ENCODE data around the gene PAX9. TPM values are rescaled to one million over a fixed set of nuclear protein-coding genes. Genes with fewer than 3 reads are reported as not detected.

The PAX9 gene
- 0.29 and 0.38 TPM in 2 replicates for total RNA-seq (2014; rRNA removed)
- 0.13 TPM for polyA plus RNA-seq (2012)

DNA sequence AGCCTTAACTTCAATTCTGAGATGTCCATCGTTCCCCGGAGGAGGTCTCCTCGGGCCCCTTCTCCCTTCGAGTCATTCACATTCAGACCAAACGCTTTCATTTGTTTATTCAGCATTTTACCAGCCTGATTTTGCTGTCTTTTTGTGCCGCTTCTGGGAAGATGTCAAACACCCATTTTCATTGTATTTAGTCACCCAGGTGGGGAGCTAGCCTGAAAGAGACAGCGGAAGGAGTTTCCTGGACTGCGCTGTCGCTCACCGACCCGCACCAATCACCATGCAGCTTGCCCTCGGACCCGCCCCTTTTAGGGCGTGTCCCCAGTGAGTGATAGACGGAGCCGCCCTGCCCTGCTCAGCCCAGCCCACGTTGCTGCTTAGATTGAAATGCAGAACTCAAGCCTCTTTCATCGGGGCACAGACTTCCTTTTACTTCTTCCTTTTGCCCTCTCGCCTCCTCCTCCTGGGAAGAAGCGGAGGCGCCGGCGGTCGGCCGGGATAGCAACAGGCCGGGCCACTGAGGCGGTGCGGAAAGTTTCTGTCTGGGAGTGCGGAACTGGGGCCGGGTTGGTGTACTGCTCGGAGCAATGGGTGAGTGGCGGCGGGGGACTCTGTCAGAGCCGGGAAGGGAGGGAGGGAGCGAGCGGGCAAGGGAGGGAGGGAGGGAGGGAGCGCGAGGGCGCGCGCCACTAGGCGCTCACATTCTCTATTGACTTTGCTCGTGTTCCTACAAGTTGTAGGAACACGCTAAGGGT is at the start of gene PAX9:
Gene PAX9, plus strand, starts transcription at position 355 of the 752 bp plus-strand sequence. Its CDS starts 230 bp downstream, at position 585.
- DNase-seq (ENCODE audit: low read depth) = peak; percentile 78

DNA sequence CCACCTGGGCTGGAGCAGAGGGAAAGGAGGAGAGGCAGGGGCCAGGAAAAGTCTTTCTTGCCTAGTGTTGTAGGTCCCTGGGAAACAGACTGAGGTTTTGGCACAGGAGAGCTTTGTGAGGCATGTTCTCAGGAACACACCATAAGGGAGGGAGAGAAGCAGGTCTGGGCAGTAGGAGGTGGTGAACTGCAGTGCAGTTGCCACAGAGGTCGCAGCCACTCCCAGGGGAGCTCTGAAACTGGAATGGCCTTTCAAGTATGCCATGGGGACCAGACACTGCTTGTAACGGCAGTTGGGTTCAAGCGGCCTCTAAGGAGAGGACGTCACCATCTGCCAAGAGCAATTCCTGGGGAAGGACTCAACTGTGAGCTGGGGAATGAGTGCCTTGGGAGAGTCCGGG is 43.8 kb upstream of the PAX9 start:
- DNase-seq (ENCODE audit: low read depth) = no peak

DNA sequence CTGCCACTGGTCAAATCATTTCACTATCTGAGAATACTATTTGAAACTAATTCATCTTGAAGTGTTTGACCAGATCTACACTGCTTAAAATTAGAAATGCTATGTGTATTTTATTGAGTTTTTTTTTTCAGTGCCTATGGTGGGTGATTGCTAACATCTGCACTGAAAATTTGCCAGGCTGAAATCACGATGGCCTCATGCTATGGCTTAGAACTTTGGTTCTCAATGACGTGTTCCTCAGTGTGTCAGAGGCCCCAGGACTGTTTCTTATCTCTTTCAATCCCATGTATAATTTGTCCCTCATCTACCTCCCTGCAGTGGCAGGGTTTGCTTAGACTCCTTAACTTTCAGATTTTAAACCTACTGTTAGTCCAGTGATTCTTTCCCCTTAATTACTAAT is 43.0 kb upstream of the PAX9 start:
- no peak for DNase-seq (ENCODE audit: low read depth)

DNA sequence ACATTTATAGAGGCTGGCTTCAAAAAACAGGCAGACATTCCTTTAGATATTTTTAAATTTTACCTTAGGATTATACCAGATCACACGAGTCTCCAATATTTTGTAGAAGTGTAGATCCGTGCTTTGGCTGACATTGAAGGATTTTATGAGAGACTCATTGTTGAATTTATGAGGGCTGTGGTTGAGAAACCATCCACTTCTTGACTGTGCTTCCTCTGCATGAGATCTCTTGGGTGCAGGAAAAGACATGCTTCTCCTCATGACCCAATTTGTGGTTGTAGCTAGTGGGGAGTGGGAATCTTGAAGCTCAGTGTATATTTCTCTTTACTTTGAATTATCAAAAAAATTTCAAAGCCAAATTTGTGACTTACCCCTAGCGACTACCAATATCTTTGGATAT is 42.5 kb upstream of the PAX9 start:
- DNase-seq (ENCODE audit: low read depth) = no peak

DNA sequence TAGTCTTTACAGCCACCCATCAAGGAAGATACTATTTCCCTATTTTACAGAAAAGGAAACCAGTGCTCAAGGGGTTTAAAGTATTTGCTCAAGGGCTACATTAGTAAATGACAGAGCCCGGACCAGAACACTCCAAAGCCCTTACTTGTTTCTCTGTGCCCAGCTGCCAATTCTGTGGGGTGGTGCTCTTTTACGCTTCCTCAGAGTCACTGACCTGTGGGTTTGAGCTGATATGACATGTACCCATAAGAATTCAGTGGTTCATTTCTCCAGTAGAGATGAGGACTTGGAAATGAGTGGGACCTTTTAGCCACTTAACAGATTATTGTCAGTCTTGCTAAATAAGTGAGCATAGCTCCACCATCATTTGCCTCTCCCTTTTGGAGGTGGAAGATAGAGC is 41.8 kb upstream of the PAX9 start:
- DNase-seq (ENCODE audit: low read depth) = peak; percentile 26

DNA sequence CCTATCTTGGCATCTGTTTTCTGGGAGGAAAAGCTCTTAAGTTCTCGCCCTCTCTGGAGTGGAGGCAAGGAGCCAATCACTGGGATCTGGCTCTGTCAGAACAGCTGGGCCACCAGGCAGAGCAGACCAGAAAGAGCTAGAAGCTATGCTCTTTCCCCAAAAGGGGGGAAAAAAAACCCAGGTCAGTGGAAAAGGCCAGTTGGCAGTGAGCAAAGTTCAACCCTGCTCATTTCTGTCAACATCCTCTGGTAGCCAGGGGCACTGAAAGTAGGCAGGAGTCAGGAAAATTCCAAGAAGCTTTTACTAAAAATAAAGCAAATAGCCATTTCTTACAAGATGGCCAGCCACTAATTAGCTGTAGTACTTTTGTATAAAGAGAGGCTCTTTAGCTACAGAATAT is 36.6 kb upstream of the PAX9 start:
- DNase-seq (ENCODE audit: low read depth) = no peak

DNA sequence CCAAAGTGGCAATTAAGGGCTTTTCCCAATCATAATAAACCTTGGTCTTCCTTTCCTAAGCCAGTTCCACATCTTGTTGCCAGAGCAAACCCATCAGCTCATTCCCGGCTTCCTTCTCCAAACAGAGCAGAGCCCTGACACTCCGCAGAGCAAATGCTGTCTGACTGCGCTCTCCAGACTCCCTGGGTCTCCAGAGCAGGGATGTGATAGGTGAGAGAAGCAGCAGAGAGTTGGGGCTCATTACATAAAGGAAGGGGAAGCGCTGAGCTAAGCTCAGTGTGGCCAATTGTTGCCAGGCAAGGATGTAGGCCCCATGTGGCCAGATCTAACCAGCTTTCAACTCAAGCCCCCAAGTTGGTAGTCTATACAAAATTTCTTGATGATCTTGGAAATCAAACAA is 36.2 kb upstream of the PAX9 start:
- no peak for DNase-seq (ENCODE audit: low read depth)

DNA sequence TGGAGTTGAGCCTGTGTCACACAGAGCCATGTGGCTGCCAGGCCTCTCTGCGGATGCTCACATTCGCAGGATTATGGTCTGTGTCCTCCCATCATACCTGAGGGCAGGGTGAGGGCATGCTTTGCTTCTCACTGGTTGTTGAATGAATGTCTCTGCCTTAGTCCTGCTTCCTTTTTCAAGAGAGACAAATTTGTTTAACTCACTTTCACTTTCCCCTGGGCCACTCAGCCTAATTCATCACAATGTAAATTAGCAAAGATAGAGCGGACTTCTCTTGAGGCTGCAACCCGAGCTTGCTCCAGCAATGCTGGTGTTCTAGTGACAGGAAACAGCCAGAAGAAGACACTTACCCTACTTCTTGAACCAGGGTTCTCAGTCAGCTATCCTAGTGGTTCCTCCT is 35.5 kb upstream of the PAX9 start:
- no peak for DNase-seq (ENCODE audit: low read depth)

DNA sequence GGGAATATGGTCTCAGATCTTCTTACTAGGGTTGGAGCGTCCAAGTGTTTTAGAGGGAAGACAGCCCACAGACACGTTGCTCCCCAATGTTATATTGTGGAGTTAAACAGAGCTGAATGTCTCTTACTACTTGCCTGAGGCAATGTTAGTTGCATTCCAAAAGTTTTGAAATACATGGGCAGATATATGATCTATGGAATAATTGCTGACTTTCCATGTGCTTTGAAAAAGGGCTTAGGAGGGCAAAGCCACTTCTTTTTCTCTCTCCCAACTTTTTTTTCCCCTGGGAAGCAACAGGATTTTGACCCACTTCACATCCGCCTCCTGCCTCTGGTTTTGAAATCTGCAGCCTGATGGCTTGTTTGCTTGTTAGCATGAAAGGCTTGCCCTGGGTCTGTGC is 33.7 kb upstream of the PAX9 start:
- DNase-seq (ENCODE audit: low read depth) = no peak

DNA sequence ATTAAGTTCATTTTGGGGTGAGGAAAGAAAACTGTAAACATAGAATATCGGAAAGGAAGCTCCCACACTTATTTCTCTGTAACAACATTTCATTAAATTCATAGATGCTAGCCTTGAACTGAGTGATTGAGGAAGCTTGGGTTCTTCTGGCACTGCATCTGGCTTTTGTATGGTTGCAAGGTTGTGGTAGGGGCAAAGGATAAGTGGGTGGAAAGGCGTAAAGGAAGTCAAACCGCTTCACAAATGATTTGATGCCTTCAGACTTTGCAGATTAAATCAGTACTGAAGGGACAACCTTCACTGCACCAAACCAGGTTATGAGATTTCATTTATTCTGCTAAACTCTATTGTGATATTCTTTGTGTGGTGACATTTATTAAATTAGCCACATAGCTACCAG is 28.1 kb upstream of the PAX9 start:
- no peak for DNase-seq (ENCODE audit: low read depth)

DNA sequence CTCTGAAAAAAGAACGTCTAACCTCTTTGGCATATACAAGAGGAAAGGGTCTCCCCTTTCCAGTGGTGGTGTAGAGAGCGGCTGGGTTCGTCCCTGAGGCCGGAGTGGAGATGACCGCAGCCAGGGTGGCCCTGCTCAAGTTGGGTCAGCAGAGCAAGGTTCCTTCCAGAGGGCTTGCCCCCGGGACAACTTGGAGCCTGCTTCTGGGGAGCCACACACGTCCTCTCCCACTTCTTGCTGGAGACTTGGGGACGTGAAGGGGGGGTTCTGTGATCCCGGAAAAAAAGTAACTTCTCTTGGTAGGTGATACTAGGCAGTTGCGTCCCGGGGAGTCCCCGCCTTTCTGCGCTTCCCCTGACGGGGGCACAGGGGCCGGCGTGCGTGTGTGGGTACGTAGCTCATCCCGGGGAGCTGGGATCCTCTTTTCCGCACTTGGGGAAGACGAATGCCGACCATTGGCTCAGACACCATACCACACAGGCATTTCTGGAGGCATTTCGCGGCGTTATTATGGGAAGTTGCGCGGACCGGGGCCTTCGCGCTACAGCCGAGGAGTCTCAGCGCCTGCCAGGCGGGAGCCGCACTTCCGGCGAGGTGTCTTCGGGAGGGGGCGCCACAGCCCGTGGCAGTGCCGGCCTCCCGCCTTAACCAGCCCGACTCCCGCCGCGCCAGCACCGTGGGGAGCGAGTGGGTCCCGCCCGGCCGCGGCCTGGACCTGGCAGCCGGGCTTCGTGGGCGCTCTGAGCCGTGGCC is 14.8 kb upstream of the PAX9 start:
- no peak for DNase-seq (ENCODE audit: low read depth)

DNA sequence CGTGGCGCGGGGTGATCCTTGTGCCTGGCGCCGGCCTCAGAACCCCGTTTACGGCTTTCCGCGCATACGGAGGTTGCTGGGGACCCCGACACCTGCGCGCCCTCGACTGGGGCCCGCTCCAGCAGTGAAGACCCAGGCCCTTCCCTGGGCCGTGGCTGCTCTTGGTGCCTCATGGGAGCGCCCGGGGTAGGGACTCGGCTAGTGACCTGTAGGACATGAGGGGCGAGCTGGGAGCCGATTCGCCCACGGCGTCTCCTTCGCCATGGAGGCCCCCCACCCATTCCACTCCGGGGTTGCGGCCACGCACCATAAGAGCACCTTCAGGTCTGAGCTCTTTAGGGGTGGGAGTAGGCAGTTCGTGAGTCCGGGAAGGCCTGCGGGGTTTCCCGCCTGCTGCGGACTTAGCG is 14.2 kb upstream of the PAX9 start:
- no peak for DNase-seq (ENCODE audit: low read depth)

DNA sequence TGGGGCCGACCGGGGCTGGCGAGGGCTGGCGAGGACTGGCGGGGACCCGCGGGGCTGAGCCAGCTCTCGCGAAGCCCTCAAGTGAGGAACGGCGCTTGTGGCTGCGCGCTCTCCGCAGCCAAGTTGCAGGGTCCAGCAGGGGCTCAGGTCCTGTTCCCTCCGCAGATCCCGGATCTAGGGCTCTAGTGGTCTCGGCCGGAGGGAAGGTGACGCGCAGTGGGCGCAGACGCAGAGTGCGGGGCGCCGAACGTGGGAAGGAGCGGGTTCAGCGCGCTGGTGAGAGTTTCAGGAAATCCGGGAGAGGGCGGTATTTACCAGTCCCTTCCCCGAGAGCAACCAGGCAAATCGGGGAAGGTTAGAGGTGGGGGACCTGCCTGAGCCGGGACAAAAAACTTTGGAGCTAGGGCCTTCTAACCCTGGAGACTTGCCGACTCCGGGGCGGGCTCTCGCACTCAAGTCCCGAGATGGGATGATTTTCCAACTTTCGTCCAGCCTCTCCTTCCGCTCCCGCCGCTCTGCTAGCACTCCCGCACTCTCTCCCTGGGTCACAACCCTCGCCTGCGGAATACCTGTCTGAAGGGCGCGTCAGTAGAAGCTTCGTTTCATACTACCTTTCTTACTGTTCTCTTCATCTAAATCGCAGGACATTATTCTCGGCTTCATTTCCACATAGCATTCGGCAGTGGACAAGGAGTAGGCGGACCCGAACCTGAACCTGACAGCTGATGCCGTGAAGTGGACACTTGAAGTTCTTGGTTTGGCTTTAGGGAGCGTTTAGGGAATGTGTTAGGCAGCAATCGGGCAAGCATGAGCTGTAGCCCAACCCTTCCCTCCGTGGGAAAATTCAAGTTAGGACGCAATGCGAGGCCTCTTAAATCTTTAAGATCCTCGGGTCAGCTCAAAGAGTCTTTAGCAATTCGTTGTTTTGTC is 13.6 kb upstream of the PAX9 start:
- peak; percentile 47 for DNase-seq (ENCODE audit: low read depth)

DNA sequence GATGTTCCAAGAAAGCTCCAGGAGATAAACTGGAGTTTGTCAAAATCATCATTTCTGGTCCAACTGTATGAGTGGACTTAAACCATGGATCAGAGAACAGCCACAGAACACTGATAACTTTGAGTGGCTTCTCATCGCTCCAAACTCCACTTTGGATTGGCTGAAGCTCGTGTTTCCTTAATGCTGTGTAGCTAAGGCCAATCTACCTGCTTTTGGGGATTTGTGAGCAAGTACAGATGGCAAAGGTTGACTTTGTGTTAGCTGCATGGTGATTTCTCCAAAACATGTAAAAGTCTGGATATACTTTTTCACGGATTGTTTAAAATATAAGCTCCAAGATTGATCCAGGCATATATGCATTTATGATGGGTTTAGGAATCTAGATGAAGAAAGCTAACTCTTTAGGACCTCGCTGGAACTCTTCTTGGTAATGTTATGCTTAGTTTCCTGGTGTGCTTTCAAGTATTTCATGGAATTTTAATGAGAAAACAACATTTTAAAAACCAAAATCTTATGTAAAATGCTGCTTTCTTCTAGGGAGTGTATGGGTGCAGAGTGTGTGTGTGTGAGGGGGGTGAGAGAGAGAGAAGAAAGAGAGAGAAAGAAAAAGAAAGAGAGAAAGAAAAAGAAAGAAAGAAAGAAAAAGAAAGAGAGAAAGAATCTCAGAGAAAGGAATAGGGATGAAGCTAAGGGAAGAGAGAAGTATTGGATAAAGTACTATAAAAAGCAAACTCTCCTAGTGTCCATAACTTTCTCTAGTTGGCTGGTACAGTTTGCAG is 11.6 kb upstream of the PAX9 start:
- DNase-seq (ENCODE audit: low read depth) = no peak

DNA sequence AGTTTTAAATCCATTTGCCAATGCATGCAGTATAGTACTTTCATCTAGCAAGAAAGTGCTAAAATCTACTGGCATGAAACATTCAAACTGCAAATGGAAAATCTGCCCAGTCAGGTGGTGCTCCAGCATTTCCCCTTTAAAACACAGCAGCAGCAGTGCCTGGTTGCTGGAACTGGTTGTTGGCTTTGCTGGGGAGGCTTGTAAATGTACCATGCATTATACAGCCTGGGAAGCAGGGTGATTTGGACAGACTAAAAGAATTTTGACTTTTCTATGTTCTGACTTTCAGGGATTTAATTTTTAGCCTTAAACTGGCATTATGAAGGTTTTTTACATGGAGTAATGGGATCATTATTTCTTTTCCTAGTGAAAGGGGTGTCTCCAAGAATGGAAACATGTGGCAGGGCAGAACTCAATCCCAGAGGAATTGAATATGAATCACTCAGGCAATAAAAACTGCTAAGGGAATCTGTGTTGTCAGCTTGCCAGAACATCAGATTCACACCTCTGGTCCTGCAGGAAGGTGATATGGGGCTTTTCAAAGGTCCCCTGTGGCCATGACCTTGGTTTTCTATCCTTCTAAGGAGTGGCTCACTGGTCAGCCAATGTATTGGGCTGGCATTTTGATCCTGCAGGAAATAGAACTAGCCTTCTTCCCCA is 9.0 kb upstream of the PAX9 start:
- peak; percentile 28 for DNase-seq (ENCODE audit: low read depth)

DNA sequence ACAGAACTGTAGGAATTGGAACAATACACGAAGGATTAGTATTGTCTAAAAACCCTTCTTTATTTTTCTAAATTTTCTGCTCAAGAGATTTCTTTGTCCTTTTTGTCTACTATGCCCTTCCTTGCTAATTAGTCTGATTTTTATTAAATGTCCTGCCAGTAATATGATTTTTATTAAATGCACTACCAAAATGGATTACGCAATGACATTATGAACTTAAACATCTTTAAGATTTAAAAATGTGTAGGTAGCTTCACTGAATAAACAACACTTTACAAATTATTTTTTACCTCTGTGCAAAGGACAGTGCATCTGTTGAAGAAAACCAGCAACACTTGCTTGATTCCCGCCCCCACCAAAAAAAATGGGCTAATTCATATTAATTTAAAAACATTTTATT is 8.2 kb upstream of the PAX9 start:
- no peak for DNase-seq (ENCODE audit: low read depth)

DNA sequence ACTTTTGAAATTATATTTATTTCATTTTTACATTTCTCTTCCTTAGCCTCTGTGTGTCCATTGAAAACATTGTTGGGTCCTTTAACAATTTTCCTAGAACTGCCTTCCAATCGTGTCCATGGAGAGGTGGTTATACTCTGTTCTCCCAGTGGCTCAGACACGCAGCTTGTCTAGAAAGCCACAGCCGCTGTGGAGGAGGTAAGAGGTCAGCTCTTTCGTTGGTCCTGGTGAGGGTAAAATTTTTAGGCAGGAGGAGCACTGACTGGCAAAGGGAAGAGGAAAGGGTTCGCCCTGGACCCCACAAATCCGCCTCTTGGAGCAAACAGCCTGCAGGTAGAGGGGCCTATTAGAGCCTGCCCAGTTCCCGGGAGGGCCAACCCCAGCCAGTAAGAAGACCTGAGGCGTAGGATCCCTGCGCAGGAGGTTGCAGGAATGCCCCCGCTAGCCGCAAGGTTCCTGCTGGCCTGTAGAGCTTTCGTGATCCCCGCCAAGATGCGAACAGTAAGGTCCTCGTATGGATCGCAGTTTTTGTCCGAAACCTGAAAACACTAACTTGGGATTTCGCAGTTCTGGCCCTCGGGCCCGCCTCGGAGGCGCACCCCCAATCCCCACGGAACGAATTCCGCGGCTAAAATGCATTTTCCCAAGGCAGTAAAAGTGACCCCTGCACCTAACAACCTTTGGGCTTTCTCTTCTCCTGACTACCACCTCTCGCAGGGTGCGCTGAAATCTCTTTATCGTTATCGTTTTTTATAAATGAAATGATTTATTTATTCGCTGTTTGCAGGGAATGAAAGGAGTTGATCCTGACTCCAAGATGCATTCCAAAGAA is 7.5 kb upstream of the PAX9 start:
- no peak for DNase-seq (ENCODE audit: low read depth)

DNA sequence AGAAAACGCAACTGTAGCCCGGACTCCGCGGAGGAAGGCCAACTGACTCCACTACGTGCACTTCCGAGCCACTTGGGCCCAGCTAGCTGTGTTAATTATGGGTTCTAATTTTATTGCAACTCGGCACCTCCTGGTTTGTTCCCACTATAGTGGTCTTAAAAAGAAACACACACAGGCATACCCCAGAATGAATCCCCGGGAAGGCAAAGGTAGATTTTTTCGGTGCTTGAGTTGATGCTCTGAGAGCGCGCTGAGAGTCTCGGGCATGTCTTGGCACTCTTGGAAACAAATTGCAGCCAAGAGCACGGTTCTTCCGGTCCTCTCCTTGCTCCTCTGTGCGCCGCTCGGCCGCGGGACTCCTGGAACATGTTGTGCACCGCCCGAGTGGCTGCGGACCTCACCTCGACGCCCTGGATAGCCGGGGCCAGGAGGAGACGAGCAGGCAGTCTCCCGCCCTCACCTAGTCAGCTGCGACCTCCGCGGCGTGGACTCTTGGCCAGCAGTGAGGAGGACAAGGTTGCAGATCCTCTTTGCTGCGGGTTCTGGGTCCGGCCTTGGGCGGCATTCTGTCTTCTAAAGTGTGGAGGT is 6.8 kb upstream of the PAX9 start:
- no peak for DNase-seq (ENCODE audit: low read depth)

DNA sequence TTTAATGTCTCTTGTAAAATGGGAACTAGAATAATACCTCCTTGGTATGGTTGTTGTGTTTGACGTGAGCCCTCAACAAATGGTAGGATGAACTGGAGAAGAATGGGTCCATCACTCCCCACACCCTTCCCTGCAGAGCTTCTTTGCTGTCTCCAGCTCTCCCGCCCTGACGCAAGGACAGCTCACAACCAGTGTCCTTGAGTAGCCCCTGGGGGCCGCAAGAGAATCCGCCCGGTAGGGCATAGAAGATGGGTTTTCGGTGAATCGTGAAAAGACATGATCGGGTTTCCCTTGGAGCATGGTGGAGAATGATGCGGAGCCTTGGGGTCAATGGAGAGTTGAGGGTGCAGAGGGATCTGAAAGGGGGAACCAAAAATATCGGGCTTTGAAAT is 6.1 kb upstream of the PAX9 start:
- DNase-seq (ENCODE audit: low read depth) = no peak

All from LHCN-M2 (cell line).